Hippocampal formation (tissue), 2 donors: Measurements from ENCODE around the gene ASAP3.

Source experiments
- DNase-seq, 2 donors: peaks; one replicate each; lab custom pipeline; 2025; lab: John Stamatoyannopoulos, UW

ASAP3 gene

DNA sequence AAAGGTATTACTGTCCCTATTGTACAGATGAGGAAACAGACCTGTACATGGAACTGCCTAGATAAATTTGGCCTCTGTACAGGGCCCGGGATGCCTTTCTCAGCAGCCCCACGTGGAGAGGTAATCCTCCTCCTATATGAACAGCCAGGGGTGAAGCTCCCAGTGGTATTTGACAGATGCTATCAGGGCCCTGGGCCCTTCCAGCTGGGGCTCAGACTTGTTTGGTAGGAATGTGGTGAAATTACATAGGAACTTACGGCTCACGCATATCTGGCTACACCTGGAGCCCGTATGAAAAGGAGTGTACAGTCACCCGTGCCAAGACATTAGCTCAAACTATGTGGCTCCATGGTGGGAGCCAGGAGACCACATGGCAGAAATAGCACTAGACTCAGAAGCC lies 34.7 kb downstream of the ASAP3 start:
- DNase-seq, result no peak

GRCh38 chr1:23448846-23449245 lies 35.1 kb downstream of the ASAP3 start:
- DNase-seq, result no peak

DNA sequence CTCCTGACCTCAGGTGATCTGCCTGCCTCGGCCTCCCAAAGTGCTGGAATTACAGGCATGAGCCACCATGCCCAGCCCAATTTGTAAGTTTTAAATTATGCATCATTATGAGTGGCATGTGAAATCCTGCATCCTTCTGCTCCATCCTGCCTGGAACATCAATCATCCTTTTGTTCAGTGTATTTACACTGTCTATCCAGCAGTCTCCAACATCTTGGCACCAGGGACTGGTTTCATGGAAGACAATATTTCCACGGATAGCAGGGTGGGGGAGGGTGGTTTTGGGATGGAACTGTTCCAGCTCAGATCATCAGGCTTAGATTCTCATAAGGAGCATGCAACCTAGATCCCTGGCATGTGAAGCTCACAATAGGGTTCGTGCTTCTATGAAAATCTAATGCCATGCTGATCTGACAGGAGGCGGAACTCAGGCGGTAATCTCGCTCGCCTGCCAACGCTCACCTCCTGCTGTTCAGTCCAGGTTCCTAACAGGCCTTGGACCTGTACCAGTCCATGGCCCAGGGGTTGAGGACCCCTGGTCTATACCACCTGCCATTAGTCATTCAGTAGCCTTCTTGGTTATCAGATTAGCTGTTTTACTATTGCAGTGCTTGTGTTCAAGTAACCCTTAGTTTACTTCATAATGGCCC lies 37.2 kb downstream of the ASAP3 start:
- no peak for DNase-seq

DNA sequence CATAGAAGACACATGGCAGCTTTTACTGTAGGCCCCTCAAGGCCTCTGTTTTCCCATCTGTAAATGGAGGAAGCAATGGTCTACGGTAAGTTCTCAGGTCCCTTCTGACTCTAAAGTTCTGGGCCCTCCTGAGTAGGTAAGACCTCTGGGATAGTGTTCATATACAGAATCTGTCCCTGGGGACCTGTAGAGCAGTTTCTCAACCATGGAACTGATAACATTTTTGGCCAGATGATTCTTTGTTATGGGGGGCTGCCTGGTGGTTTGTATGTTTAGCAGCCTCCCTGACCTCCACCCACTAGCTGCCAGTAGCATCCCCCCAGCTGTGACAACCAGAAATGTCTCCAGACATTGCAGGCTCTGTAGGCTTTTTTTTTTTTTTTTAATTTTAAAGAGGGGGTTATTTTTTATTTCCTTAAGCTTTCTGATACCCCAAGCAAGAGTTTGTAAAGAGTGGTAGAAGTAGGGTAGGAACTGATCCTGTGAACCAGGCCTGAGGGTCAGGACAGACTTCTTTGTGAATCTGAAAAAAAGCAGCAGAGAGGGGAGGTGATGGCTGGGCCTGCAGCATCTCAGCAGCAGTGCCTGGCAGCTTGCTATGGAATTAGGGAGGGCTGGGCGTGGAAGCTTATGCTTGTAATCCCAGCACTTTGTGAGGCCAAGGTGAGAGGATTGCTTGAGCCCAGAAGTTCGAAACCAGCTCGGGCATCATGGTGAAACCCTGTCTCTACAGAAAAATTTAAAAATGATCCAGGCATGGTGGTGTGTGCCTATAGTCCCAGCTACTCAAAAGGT lies 39.2 kb downstream of the ASAP3 start:
- DNase-seq, result no peak

GRCh38 chr1:23444104-23444533 lies 39.9 kb downstream of the ASAP3 start:
- DNase-seq, result no peak

DNA sequence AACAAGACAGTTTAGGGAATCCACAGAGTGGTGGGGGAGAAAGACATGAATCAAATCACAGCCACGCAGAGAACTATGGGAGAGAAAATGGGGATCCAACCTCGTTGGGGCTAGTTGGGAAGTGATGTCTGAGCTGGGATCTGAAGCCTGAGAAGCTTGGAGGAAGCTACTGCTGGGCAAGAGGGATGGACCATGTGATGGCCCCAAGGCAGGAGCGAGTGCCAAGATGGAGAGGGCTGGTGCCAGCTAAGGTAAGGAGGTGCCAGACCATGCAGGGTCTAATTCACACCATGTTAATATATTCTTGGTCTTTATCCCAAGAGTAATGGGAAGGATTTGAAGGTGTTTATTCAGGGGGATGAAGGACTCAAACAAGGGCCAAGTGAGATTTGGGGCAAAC lies 41.2 kb downstream of the ASAP3 start:
- no peak for DNase-seq

DNA sequence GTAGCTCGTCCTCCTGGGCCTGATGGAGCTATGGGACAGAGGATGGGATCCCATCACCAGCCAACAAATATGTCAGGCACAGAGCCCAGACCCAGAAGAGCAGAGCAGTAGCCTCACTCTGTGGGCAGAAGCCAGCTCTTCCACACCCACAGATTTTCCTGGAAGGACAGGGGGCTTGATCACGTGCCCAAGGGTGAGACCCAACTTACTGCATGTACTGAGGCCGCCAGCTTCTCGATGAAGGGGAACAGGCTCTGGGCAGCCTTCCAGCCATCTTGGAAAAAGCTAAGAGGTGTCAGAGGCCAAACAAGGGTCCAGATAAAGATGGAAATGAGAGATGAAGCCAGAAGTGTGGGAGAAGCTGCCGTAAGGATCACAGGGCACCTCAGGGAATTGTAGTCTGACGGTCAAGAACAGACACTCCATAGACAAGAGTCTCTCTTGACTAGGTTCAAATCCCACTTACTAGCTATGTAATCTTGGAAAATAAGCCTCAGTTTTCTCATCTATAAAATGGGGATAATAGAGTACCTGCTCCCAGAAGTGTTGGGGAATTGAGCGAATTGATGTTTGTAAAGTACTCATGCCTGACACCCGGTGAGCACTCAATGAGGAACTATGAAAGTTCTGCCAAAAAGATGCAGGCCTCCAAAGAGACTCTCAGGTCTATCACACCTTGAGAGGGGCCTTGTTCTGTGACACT lies 42.4 kb downstream of the ASAP3 start:
- DNase-seq, result no peak

GRCh38 chr1:23438545-23438944 lies 45.4 kb downstream of the ASAP3 start:
- no peak for DNase-seq

GRCh38 chr1:23437355-23437664 lies 46.7 kb downstream of the ASAP3 start:
- no peak for DNase-seq

- DNase-seq, result no peak
Observed at GRCh38 chr1:23436520-23437354, 47.2 kb downstream of the ASAP3 start.

DNA sequence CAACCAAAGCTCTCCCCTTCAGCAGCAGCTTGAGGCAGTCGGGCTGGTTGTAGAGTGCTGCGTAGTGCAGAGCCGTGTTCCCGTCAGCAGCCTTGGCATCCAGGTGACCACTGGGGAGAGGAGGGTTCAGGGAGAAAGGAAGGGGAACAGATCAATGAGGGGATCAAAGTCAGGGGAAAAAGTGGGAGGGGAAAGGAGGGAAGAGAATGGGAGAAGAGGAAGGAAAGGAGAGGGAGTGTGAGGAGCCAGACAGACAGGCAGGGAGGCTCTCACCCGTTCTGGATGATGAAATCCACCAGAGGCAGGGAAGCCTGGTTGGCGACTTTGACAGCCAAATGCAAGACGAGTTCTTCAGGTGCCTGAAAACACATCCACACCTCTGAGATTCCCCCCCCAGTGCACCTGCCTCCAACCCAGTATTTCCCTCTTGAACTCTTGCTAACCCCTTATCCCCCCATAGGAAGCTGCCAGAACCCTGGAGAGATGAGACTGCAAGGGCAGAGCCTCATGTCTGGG lies 49.7 kb downstream of the ASAP3 start:
- DNase-seq, result no peak

DNA sequence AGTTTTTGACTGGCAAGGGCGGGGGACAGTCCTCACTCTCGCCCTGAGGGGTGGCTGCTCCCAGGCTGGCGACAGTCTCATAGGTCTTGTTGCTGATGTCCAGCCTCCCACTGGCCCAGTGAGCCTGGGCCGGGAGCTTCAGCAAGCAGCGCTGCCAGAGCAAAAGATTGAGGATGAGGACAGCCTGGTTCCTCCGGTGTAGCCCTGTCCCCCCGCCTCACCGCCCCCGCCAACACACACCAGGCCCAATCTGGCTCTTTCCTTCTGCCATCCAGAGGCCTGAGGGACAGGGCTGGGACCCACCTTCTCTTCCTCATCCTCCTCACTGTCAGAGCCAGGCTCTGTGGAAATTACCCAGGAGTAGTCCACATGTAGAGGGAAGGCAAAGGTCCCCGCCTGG lies 50.9 kb downstream of the ASAP3 start:
- no peak for DNase-seq

DNA sequence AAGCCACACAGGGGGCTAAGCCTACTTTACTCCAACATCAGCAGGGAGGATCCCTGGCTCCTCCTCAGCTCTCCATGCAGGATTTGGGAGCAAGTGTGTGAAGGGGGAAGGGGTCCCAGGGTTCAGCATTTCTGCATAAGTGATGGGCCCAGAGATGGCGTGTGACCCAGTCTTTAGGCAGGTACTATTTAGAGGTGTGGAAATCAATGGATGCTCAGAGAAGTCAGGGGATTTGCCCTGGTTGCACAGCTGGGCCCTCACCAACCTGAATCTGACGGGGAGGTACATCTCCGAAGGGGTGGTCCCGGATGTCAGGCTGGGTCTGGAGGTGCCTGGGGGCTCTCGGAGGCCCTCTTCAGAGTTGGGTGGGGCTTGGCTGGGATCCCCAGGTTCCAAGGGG lies 52.5 kb downstream of the ASAP3 start:
- no peak for DNase-seq

GRCh38 chr1:23430803-23431202 lies 53.2 kb downstream of the ASAP3 start:
- no peak for DNase-seq

DNA sequence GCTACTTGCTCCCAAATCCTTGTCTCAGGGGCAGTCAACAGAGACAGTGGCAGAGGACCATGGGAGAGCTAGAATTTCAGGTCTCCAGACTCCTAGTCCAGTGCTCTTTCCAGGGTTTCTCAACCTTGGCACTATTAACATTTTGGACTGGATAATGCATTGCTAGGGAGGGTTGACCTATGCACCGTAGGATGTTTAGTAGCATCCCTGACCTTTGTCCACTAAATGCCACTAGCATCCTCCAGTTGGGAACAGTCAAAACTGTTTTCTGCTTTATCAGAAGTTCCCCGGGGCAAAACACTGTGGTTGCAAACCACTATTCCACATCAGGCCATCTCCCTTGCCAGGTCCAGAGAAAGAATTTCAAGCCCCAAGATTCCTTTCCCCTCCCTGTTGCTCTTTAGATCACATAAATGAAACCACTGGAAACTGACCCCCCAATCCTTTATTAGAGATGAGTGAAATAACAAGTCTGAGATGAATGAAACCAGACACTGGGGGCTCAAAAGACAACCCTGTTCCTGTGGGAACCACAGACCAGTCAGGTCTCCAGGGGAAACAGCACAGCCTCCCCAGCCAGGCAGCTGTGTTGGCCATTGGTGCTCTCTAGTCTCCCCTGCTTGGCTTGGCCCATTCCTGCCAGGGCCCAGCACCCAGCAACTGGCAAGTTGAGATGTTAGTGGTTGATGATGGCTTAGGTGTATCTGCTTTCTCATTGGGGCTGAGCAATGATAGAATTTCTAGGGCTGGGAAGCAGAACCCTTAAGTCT lies 55.7 kb downstream of the ASAP3 start:
- no peak for DNase-seq

- no peak for DNase-seq
Observed at GRCh38 chr1:23427550-23427949, 56.4 kb downstream of the ASAP3 start.

- DNase-seq, result no peak
Observed at GRCh38 chr1:23426828-23427227, 57.2 kb downstream of the ASAP3 start.

DNA sequence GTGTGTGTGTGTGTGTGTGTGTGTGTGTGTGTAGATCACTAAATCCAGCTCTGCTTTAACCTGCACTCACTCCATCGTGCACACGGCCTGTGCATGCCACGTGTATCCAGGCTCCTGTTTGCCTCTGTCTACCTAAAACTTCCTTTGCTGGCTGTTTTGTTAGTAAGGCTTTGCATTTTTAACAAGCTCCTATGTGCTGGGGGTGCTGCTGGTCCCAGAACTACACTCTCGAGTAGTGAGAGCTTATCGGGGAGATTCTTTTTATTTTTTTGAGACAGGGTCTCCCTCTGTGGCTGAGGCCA lies 58.8 kb downstream of the ASAP3 start:
- DNase-seq, result no peak

GRCh38 chr1:23424293-23425192 lies 59.4 kb downstream of the ASAP3 start, which contains the start of gene TCEA3:
TSS of gene TCEA3 (minus strand) at chr1:23424748. CDS start at chr1:23424633, 115 bp downstream.
- DNase-seq, result no peak
